Thymus (tissue), 11 donors: ENCODE data around the gene MTAP. TPM values are rescaled to one million over a fixed set of nuclear protein-coding genes. Genes with fewer than 3 reads are reported as not detected.

Source experiments
- DNase-seq, 9 donors: peaks; one replicate each; pipeline ENCODE4 v3.0.0-alpha.2; 2013; ENCODE audit warnings: low spot score in 9 of 9, low read depth in 6 of 9, missing footprints in 1 of 9
- H3K27ac ChIP-seq, 2 donors: one replicate each; pipeline ENCODE4 v1.5.1; 2013; ENCODE audit warnings: control low read depth in 1 of 2, low read depth in 1 of 2, low read length in 1 of 2, mild to moderate bottlenecking in 1 of 2, moderate library complexity in 1 of 2
- H3K27me3 ChIP-seq, 2 donors: one replicate each; pipeline ENCODE4 v1.5.1; 2013; ENCODE audit warnings: low read length in 1 of 2; ENCODE audit not compliant: control insufficient read depth in 2 of 2, insufficient read depth in 1 of 2
- H3K36me3 ChIP-seq, 2 donors: one replicate each; pipeline ENCODE4 v1.5.1; 2013; ENCODE audit warnings: low read length in 1 of 2, mild to moderate bottlenecking in 1 of 2, moderate library complexity in 1 of 2; ENCODE audit not compliant: control insufficient read depth in 2 of 2, insufficient read depth in 2 of 2
- H3K4me1 ChIP-seq, 2 donors: one replicate each; pipeline ENCODE4 v1.5.1; 2013; ENCODE audit warnings: low read length in 2 of 2; ENCODE audit not compliant: control insufficient read depth in 2 of 2, insufficient read depth in 2 of 2
- H3K4me3 ChIP-seq, 2 donors: one replicate each; pipeline ENCODE4 v1.5.1; 2013; ENCODE audit warnings: low read length in 2 of 2, control low read depth in 1 of 2, mild to moderate bottlenecking in 1 of 2
- H3K9me3 ChIP-seq, 2 donors: one replicate each; pipeline ENCODE4 v1.5.1; 2013; ENCODE audit warnings: low read length in 1 of 2, mild to moderate bottlenecking in 1 of 2; ENCODE audit not compliant: control insufficient read depth in 2 of 2, insufficient read depth in 1 of 2
- WGBS: extraction: QIAGEN DNeasy Blood & Tissue Kit; methylation state at CpG from one replicate; pipeline ENCODE4 v1.1.7; 2013; 5-methylcytosine and 5-hydroxymethylcytosine counted together
- polyA plus RNA-seq: library from polyadenylated mRNA; stranded (reverse); fragments of 200-250 nt; gene quantifications from one replicate; pipeline ENCODE4 v1.2.3, GENCODE V29; 2013
- total RNA-seq: library from RNA; stranded (reverse); fragments of 120-200 nt; gene quantifications from one replicate; pipeline ENCODE4 v1.2.4, GENCODE V29; 2013
- donor health status: healthy.

Gene MTAP
- total and polyA plus RNA-seq, 2 donors, result 12.4 to 20.8 TPM

- H3K4me1 ChIP-seq, result no peaks in the 10 kb centered on the region
- peak in 2 of 9 donors; percentile 6 to 40 for DNase-seq
- H3K4me3 ChIP-seq, result no peak overlapping the region
- H3K27ac ChIP-seq, result peak overlapping the region in 1 of 2 donors; percentile 1
- no peaks in the 10 kb centered on the region for H3K27me3 ChIP-seq
- peaks cover 0 to 67% of the 10 kb centered on the region in 2 donors for H3K36me3 ChIP-seq
- 79% methylated on average over 8 of the region's 8 CpGs for WGBS
- H3K9me3 ChIP-seq, result no peaks in the 10 kb centered on the region
Measured at GRCh38 chr9:21831841-21832509, 29.5 kb downstream of the MTAP start.

GRCh38 chr9:21833090-21833801 lies 30.8 kb downstream of the MTAP start:
- 95% methylated on average over 8 of the region's 8 CpGs for WGBS
- Histone ChIP-seq H3K27me3 (no peaks in the 10 kb centered on the region), H3K9me3 (no peaks in the 10 kb centered on the region), H3K4me1 (no peaks in the 10 kb centered on the region), H3K36me3 (peaks cover 3 to 67% of the 10 kb centered on the region in 2 donors), H3K27ac (peak overlapping the region; percentile 11 to 17), H3K4me3 (no peak overlapping the region)
- no peak for DNase-seq

GRCh38 chr9:21835121-21835520 lies 32.7 kb downstream of the MTAP start:
- 94% methylated on average over 3 of the region's 3 CpGs for WGBS
- H3K36me3 ChIP-seq, result peaks cover 6 to 70% of the 10 kb centered on the region in 2 donors
- no peaks in the 10 kb centered on the region for H3K4me1 ChIP-seq

GRCh38 chr9:21836437-21837161 lies 34.2 kb downstream of the MTAP start:
- Histone ChIP-seq H3K27me3 (no peaks in the 10 kb centered on the region), H3K36me3 (peaks cover 21 to 72% of the 10 kb centered on the region in 2 donors), H3K9me3 (peaks cover 0 to 4% of the 10 kb centered on the region in 2 donors), H3K27ac (no peak overlapping the region), H3K4me1 (no peaks in the 10 kb centered on the region), H3K4me3 (no peak overlapping the region)
- 98% methylated on average over 7 of the region's 7 CpGs for WGBS
- no peak for DNase-seq

More at GRCh38 chr9:21835121-21835520, 32.7 kb downstream of the MTAP start:
- no peak overlapping the region for H3K4me3 ChIP-seq
- no peaks in the 10 kb centered on the region for H3K9me3 ChIP-seq
- no peaks in the 10 kb centered on the region for H3K27me3 ChIP-seq
- no peak for DNase-seq
- no peak overlapping the region for H3K27ac ChIP-seq

GRCh38 chr9:21837501-21837900 lies 35.1 kb downstream of the MTAP start:
- WGBS, result 99% methylated on average over 6 of the region's 6 CpGs
- Histone ChIP-seq H3K36me3 (peaks cover 22 to 70% of the 10 kb centered on the region in 2 donors), H3K27ac (no peak overlapping the region), H3K4me3 (no peak overlapping the region), H3K4me1 (no peaks in the 10 kb centered on the region), H3K27me3 (no peaks in the 10 kb centered on the region), H3K9me3 (peaks cover 0 to 4% of the 10 kb centered on the region in 2 donors)
- no peak for DNase-seq

GRCh38 chr9:21840647-21841046 lies 38.2 kb downstream of the MTAP start:
- H3K4me3 ChIP-seq, result no peak overlapping the region
- WGBS, result 51% methylated on average over 2 of the region's 2 CpGs
- no peak overlapping the region for H3K27ac ChIP-seq
- H3K27me3 ChIP-seq, result no peaks in the 10 kb centered on the region
- peaks cover 0 to 4% of the 10 kb centered on the region in 2 donors for H3K9me3 ChIP-seq
- H3K36me3 ChIP-seq, result peaks cover 22 to 55% of the 10 kb centered on the region in 2 donors
- H3K4me1 ChIP-seq, result no peaks in the 10 kb centered on the region
- DNase-seq, result no peak

GRCh38 chr9:21841133-21841532 lies 38.7 kb downstream of the MTAP start:
- H3K27me3 ChIP-seq, result no peaks in the 10 kb centered on the region
- WGBS, result 98% methylated on average over 1 of the region's 1 CpG
- no peaks in the 10 kb centered on the region for H3K4me1 ChIP-seq
- peaks cover 0 to 4% of the 10 kb centered on the region in 2 donors for H3K9me3 ChIP-seq
- peaks cover 22 to 55% of the 10 kb centered on the region in 2 donors for H3K36me3 ChIP-seq
- no peak overlapping the region for H3K4me3 ChIP-seq
- DNase-seq, result no peak
- H3K27ac ChIP-seq, result no peak overlapping the region

GRCh38 chr9:21848615-21849014 lies 46.2 kb downstream of the MTAP start:
- H3K27me3 ChIP-seq, result no peaks in the 10 kb centered on the region
- H3K4me3 ChIP-seq, result no peak overlapping the region
- H3K4me1 ChIP-seq, result no peaks in the 10 kb centered on the region
- 97% methylated on average over 4 of the region's 4 CpGs for WGBS
- no peak overlapping the region for H3K27ac ChIP-seq
- DNase-seq, result no peak
- H3K9me3 ChIP-seq, result peaks cover 0 to 3% of the 10 kb centered on the region in 2 donors
- H3K36me3 ChIP-seq, result peaks cover 0 to 3% of the 10 kb centered on the region in 2 donors

GRCh38 chr9:21852754-21853153 lies 50.3 kb downstream of the MTAP start:
- Histone ChIP-seq H3K36me3 (peaks cover 5 to 29% of the 10 kb centered on the region in 2 donors), H3K27me3 (no peaks in the 10 kb centered on the region), H3K4me3 (no peak overlapping the region), H3K27ac (no peak overlapping the region), H3K9me3 (no peaks in the 10 kb centered on the region), H3K4me1 (no peaks in the 10 kb centered on the region)
- 92% methylated on average over 3 of the region's 3 CpGs for WGBS
- DNase-seq, result no peak
